Progenitor cell of endocrine pancreas (in vitro differentiated cells): ENCODE data around the gene PKD2. TPM values are rescaled to one million over a fixed set of nuclear protein-coding genes. Genes with fewer than 3 reads are reported as not detected.

ENCODE experiments used
- DNase-seq: peaks from one replicate; pipeline ENCODE4 v3.0.0; 2021; ENCODE audit warnings: low spot score; ENCODE audit not compliant: unreplicated experiment
- H3K27ac Mint-ChIP-seq: 2 replicates; pipeline ENCODE4 v1.8.0; 2021; ENCODE audit warnings: mild to moderate bottlenecking, moderate library complexity, mixed read lengths
- H3K27me3 Mint-ChIP-seq: 2 replicates; pipeline ENCODE4 v1.8.0; 2021; ENCODE audit warnings: mixed read lengths
- H3K36me3 Mint-ChIP-seq: 2 replicates; pipeline ENCODE4 v1.8.0; 2022; ENCODE audit warnings: mixed read lengths; ENCODE audit not compliant: insufficient read depth
- H3K4me1 Mint-ChIP-seq: 2 replicates; pipeline ENCODE4 v1.8.0; 2021; ENCODE audit warnings: low read depth, mixed read lengths
- H3K4me3 Mint-ChIP-seq: 2 replicates; pipeline ENCODE4 v1.8.0; 2021; ENCODE audit warnings: low read depth, mild to moderate bottlenecking, moderate library complexity, mixed read lengths
- H3K9me3 Mint-ChIP-seq: 2 replicates; pipeline ENCODE4 v1.8.0; 2021; ENCODE audit warnings: low read depth, mixed read lengths
- long read RNA-seq: library from polyadenylated mRNA; unstranded; transcript quantifications from one replicate; pipeline ENCODE4 v2.0.0, GENCODE V29; 2020
- total RNA-seq: library from RNA; stranded (reverse); gene quantifications from 2 replicates; pipeline ENCODE4 v1.2.1, GENCODE V29; 2021
- TF ChIP-seq, protein P1 (sequence below): fragments of 200-600 bp; sonication (generic); IDR thresholded peaks from one replicate; pipeline ENCODE4 v1.5.0; 2021; ENCODE audit warnings: antibody characterized with exemption, mild to moderate bottlenecking; ENCODE audit not compliant: unreplicated experiment

PKD2 gene
- total RNA-seq, result 40.3 and 41.1 TPM in 2 replicates
- long read RNA-seq, full-length matches to known transcripts, result 1 of 17 reads
- long read RNA-seq, partial matches to known transcripts, result 11 of 17 reads
- long read RNA-seq, other reads (novel, unspliced or antisense), result 5 of 17 reads

- TF ChIP-seq, protein P1, sequence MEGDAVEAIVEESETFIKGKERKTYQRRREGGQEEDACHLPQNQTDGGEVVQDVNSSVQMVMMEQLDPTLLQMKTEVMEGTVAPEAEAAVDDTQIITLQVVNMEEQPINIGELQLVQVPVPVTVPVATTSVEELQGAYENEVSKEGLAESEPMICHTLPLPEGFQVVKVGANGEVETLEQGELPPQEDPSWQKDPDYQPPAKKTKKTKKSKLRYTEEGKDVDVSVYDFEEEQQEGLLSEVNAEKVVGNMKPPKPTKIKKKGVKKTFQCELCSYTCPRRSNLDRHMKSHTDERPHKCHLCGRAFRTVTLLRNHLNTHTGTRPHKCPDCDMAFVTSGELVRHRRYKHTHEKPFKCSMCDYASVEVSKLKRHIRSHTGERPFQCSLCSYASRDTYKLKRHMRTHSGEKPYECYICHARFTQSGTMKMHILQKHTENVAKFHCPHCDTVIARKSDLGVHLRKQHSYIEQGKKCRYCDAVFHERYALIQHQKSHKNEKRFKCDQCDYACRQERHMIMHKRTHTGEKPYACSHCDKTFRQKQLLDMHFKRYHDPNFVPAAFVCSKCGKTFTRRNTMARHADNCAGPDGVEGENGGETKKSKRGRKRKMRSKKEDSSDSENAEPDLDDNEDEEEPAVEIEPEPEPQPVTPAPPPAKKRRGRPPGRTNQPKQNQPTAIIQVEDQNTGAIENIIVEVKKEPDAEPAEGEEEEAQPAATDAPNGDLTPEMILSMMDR, result no peak
- peak; percentile 55 for DNase-seq
- H3K36me3 Mint-ChIP-seq, result peaks cover 2% of the 10 kb centered on the region
- H3K4me3 Mint-ChIP-seq, result peak within 1 kb of the TSS; percentile 88
- H3K27ac Mint-ChIP-seq, result peak within 1 kb of the TSS; percentile 69
- peaks cover 19% of the 10 kb centered on the region for H3K4me1 Mint-ChIP-seq
- H3K9me3 Mint-ChIP-seq, result no peaks in the 10 kb centered on the region
- H3K27me3 Mint-ChIP-seq, result peaks cover 36% of the 10 kb centered on the region
Measured at GRCh38 chr4:88007304-88008121, at the start of gene PKD2. Gene PKD2 (plus strand): TSS chr4:88007635. CDS start chr4:88007734, 99 bp downstream.

DNA sequence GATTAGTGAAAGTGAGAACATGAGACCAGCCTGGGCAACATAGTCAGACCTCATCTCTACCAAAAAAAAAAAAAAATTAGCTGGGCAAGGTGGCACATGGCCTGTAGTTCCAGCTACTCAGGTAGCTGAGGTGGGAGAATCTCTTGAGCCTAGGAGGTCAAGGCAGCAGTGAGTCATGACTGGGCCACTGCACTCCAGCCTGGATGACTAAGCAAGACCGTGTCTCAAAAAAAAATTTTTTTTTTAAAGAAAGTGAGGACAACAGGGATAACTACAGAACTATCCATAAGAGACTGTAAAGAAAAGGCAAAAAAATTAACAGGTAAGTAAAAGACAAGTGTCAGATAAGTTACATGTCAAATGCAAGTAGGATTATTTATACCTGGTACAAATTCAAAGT, 45.4 kb upstream of the PKD2 start:
- H3K9me3 Mint-ChIP-seq, result no peaks in the 10 kb centered on the region
- no peak for DNase-seq
- H3K27ac Mint-ChIP-seq, result no peak overlapping the region
- no peaks in the 10 kb centered on the region for H3K4me1 Mint-ChIP-seq
- no peak overlapping the region for H3K4me3 Mint-ChIP-seq
- TF ChIP-seq, protein P1, result no peak
- H3K27me3 Mint-ChIP-seq, result no peaks in the 10 kb centered on the region
- no peaks in the 10 kb centered on the region for H3K36me3 Mint-ChIP-seq

- no peak overlapping the region for H3K4me3 Mint-ChIP-seq
- no peaks in the 10 kb centered on the region for H3K9me3 Mint-ChIP-seq
- TF ChIP-seq, protein P1, result no peak
- no peak overlapping the region for H3K27ac Mint-ChIP-seq
- peaks cover 3% of the 10 kb centered on the region for H3K27me3 Mint-ChIP-seq
- H3K36me3 Mint-ChIP-seq, result no peaks in the 10 kb centered on the region
- no peaks in the 10 kb centered on the region for H3K4me1 Mint-ChIP-seq
- DNase-seq, result no peak
Measured at GRCh38 chr4:87962398-87963146, 44.9 kb upstream of the PKD2 start.

GRCh38 chr4:87965501-87965975, 41.9 kb upstream of the PKD2 start:
- H3K4me3 Mint-ChIP-seq, result no peak overlapping the region
- no peaks in the 10 kb centered on the region for H3K36me3 Mint-ChIP-seq
- DNase-seq, result no peak
- no peaks in the 10 kb centered on the region for H3K9me3 Mint-ChIP-seq
- peaks cover 3% of the 10 kb centered on the region for H3K27me3 Mint-ChIP-seq
- no peaks in the 10 kb centered on the region for H3K4me1 Mint-ChIP-seq
- no peak overlapping the region for H3K27ac Mint-ChIP-seq
- TF ChIP-seq, protein P1, result no peak

DNA sequence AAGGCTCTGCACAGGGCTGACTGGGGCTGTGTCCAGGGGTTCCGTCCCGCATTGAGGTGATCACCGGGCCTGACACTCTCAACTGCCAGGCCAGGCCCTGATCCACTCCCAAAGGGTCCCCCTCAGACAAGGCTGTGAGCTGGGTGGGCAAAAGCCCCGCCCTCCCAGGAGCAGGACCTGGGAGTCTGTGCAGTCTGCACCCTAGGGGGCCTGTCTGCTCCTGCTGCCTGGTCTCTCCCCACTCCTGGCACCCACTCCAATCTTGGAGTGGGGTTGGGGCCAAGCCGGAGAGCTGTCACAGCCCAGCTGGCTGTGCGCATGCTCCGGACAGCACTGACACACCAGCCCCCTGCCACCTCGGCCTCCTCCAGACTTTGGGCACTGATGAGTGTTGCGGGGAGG, 41.3 kb upstream of the PKD2 start:
- no peak for DNase-seq
- TF ChIP-seq, protein P1, result no peak
- H3K27me3 Mint-ChIP-seq, result peaks cover 3% of the 10 kb centered on the region
- H3K4me3 Mint-ChIP-seq, result no peak overlapping the region
- no peaks in the 10 kb centered on the region for H3K9me3 Mint-ChIP-seq
- no peaks in the 10 kb centered on the region for H3K36me3 Mint-ChIP-seq
- H3K27ac Mint-ChIP-seq, result no peak overlapping the region
- no peaks in the 10 kb centered on the region for H3K4me1 Mint-ChIP-seq
